Upper lobe of right lung (tissue), 1 donor: ENCODE data around the gene SLC15A2. TPM values are rescaled to one million over a fixed set of nuclear protein-coding genes. Genes with fewer than 3 reads are reported as not detected.

ENCODE experiments used
- ATAC-seq: fragments of 200-7000 bp; cut with Tn5 transposase; one replicate; pipeline ENCODE4 v1.9.1; 2020; ENCODE audit warnings: mild to moderate bottlenecking, moderate library complexity
- DNase-seq: peaks from one replicate; pipeline ENCODE4 v3.0.0-alpha.2; 2020
- H3K27ac ChIP-seq: fragments of 200-600 bp; one replicate; pipeline ENCODE4 v1.8.0; 2022
- H3K27me3 ChIP-seq: fragments of 200-600 bp; one replicate; pipeline ENCODE4 v1.8.0; 2022; ENCODE audit warnings: mild to moderate bottlenecking
- H3K36me3 ChIP-seq: fragments of 200-600 bp; one replicate; pipeline ENCODE4 v1.8.0; 2022
- H3K4me1 ChIP-seq: fragments of 200-600 bp; one replicate; pipeline ENCODE4 v1.8.0; 2022
- H3K4me3 ChIP-seq: fragments of 200-600 bp; one replicate; pipeline ENCODE4 v1.8.0; 2022; ENCODE audit warnings: mild to moderate bottlenecking
- H3K9me3 ChIP-seq: fragments of 200-600 bp; one replicate; pipeline ENCODE4 v1.8.0; 2022
- CTCF ChIP-seq: fragments of 200-600 bp; IDR thresholded peaks from one replicate; pipeline ENCODE4 v1.8.0; 2022; ENCODE audit warnings: antibody characterized with exemption
- intact Hi-C: fragments of 100-400 bp; cut with DNase I; formaldehyde crosslinking; loops from one replicate; pipeline ENCODE4 v1.11.0; 2022
- total RNA-seq: library from RNA; stranded (reverse); fragmentation: NEBNext Ultra II Directional; extraction: Animal tissue kit (Norgen Biotek cat#: 25700); gene quantifications from one replicate; pipeline ENCODE4 v1.2.1, GENCODE V29; 2021
- donor health status: DM: no; HTN: yes; CAD: no; lungs with severe emphysema.

SLC15A2 gene
- total RNA-seq, 1 donor from 2014 or later = 63.6 TPM

- DNase-seq (no peak), ATAC-seq (no peak)
- Histone ChIP-seq H3K4me3 (no peak overlapping the region), H3K4me1 (no peaks in the 10 kb centered on the region), H3K27me3 (no peaks in the 10 kb centered on the region), H3K9me3 (no peaks in the 10 kb centered on the region), H3K36me3 (no peaks in the 10 kb centered on the region), H3K27ac (no peak overlapping the region)
- TF ChIP-seq CTCF = no peak
- intact Hi-C loops = no loop called here
These were observed 68.2 kb downstream of the SLC15A2 start for GRCh38 chr3:121962443-121962842.

- Histone ChIP-seq H3K36me3 (no peaks in the 10 kb centered on the region), H3K4me1 (no peaks in the 10 kb centered on the region), H3K4me3 (no peak overlapping the region), H3K27ac (no peak overlapping the region), H3K9me3 (no peaks in the 10 kb centered on the region), H3K27me3 (no peaks in the 10 kb centered on the region)
- no peak for DNase-seq
- TF ChIP-seq CTCF = no peak
- intact Hi-C loops = no loop called here
- no peak for ATAC-seq
These were observed 69.4 kb downstream of the SLC15A2 start for GRCh38 chr3:121963608-121964007.

- intact Hi-C loops = no loop called here
- ATAC-seq (no peak), DNase-seq (no peak)
- no peak overlapping the region for H3K27ac ChIP-seq
- TF ChIP-seq CTCF = no peak
- H3K9me3 ChIP-seq = no peaks in the 10 kb centered on the region
- no peaks in the 10 kb centered on the region for H3K4me1 ChIP-seq
- no peaks in the 10 kb centered on the region for H3K36me3 ChIP-seq
- no peak overlapping the region for H3K4me3 ChIP-seq
- no peaks in the 10 kb centered on the region for H3K27me3 ChIP-seq
These were observed 75.4 kb downstream of the SLC15A2 start for GRCh38 chr3:121969631-121970030.

GRCh38 chr3:121970047-121970446 lies 75.8 kb downstream of the SLC15A2 start:
- no peak for TF ChIP-seq CTCF

GRCh38 chr3:121974601-121975111 lies 80.5 kb downstream of the SLC15A2 start:
- no peak overlapping the region for H3K27ac ChIP-seq
- intact Hi-C loops = no loop called here
- no peaks in the 10 kb centered on the region for H3K36me3 ChIP-seq
- no peak for TF ChIP-seq CTCF
- H3K4me3 ChIP-seq = no peak overlapping the region
- ATAC-seq (no peak), DNase-seq (no peak)
- no peaks in the 10 kb centered on the region for H3K27me3 ChIP-seq
- no peaks in the 10 kb centered on the region for H3K9me3 ChIP-seq
- H3K4me1 ChIP-seq = no peaks in the 10 kb centered on the region

More at GRCh38 chr3:121970047-121970446, 75.8 kb downstream of the SLC15A2 start:
- H3K4me1 ChIP-seq = no peaks in the 10 kb centered on the region
- no peaks in the 10 kb centered on the region for H3K27me3 ChIP-seq
- DNase-seq = no peak
- H3K36me3 ChIP-seq = no peaks in the 10 kb centered on the region
- intact Hi-C loops = no loop called here
- H3K4me3 ChIP-seq = no peak overlapping the region
- H3K27ac ChIP-seq = no peak overlapping the region
- ATAC-seq = no peak
- H3K9me3 ChIP-seq = no peaks in the 10 kb centered on the region

GRCh38 chr3:121975702-121976302 lies 81.6 kb downstream of the SLC15A2 start:
- Histone ChIP-seq H3K36me3 (no peaks in the 10 kb centered on the region), H3K9me3 (no peaks in the 10 kb centered on the region), H3K27ac (no peak overlapping the region), H3K4me1 (no peaks in the 10 kb centered on the region), H3K27me3 (no peaks in the 10 kb centered on the region), H3K4me3 (no peak overlapping the region)
- peak; percentile 5 for TF ChIP-seq CTCF
- DNase-seq = no peak
- no peak for ATAC-seq
- intact Hi-C loops = no loop called here
